IMR-90 (cell line): ENCODE results near the gene CDA. TPM values are rescaled to one million over a fixed set of nuclear protein-coding genes. Genes with fewer than 3 reads are reported as not detected.

Experiments used
- ATAC-seq: fragments of 200-7000 bp; cut with Tn5 transposase; 2 replicates; pipeline ENCODE4 v1.9.1; 2020; ENCODE audit warnings: low read depth, mild to moderate bottlenecking, moderate library complexity
- BruUV-seq: library from RNA; stranded (reverse); fragments of 400-500 nt; replicated peaks from 2 replicates; lab custom pipeline; 2021; lab: Mats Ljungman, UMichigan
- CTCF ChIA-PET: fragments of 300-600 bp; formaldehyde crosslinking; extraction: SDS; loops from one replicate; lab custom pipeline; 2021; ENCODE audit warnings: antibody characterized with exemption; lab: Yijun Ruan, JAX
- POLR2A ChIA-PET: fragments of 300-600 bp; sonication (Branson Sonifier 250); formaldehyde crosslinking; loops from one replicate; lab custom pipeline; 2022; ENCODE audit warnings: antibody characterized with exemption; ENCODE audit not compliant: unreplicated experiment; lab: Charles Lee
- DNase-seq: peaks from one replicate; pipeline ENCODE4 v3.0.0; 2013
- H2AFZ ChIP-seq: replicated peaks from 2 replicates; pipeline ENCODE3; 2013; ENCODE audit warnings: low read length, mild to moderate bottlenecking; ENCODE audit not compliant: poor library complexity
- H2AK5ac ChIP-seq: 2 replicates; pipeline ENCODE4 v1.6.1; 2013; ENCODE audit warnings: low read depth, low read length, inconsistent platforms
- H2AK9ac ChIP-seq: replicated peaks from 2 replicates; pipeline ENCODE3; 2013; ENCODE audit warnings: mild to moderate bottlenecking, low read depth, low read length, moderate library complexity; ENCODE audit not compliant: poor library complexity
- H2BK120ac ChIP-seq: 2 replicates; pipeline ENCODE4 v1.6.1; 2013; ENCODE audit warnings: low read depth, low read length, inconsistent platforms
- H2BK15ac ChIP-seq: 3 replicates; pipeline ENCODE4 v1.6.1; 2013; ENCODE audit warnings: low read depth, low read length, inconsistent platforms
- H2BK20ac ChIP-seq: 2 replicates; pipeline ENCODE4 v1.6.1; 2013; ENCODE audit warnings: low read depth, mild to moderate bottlenecking, inconsistent platforms, low read length, moderate library complexity
- H2BK5ac ChIP-seq: 2 replicates; pipeline ENCODE4 v1.6.1; 2013; ENCODE audit warnings: mild to moderate bottlenecking, low read depth, low read length, inconsistent platforms; ENCODE audit not compliant: poor library complexity, severe bottlenecking
- H3K14ac ChIP-seq: replicated peaks from 2 replicates; pipeline ENCODE4 v1.6.1; 2013; ENCODE audit warnings: low read depth, low read length, inconsistent platforms
- H3K18ac ChIP-seq: 2 replicates; pipeline ENCODE4 v1.6.1; 2013; ENCODE audit warnings: low read depth, low read length, control low read depth
- H3K23ac ChIP-seq: 2 replicates; pipeline ENCODE4 v1.6.1; 2013; ENCODE audit warnings: low read depth, low read length, inconsistent platforms
- H3K27ac ChIP-seq: 2 replicates; pipeline ENCODE4 v1.5.1; 2013; ENCODE audit warnings: mild to moderate bottlenecking, control low read depth, low read length; ENCODE audit not compliant: insufficient read depth
- H3K27me3 ChIP-seq: 2 replicates; pipeline ENCODE4 v1.6.1; 2013; ENCODE audit warnings: low read length; ENCODE audit not compliant: control insufficient read depth, insufficient read depth
- H3K36me3 ChIP-seq: 2 replicates; pipeline ENCODE4 v1.6.1; 2013; ENCODE audit warnings: low read length, mixed read lengths; ENCODE audit not compliant: control insufficient read depth, insufficient read depth
- H3K4ac ChIP-seq: 2 replicates; pipeline ENCODE4 v1.6.1; 2013; ENCODE audit warnings: low read depth, low read length, inconsistent platforms
- H3K4me1 ChIP-seq: 2 replicates; pipeline ENCODE4 v1.6.1; 2013; ENCODE audit warnings: low read length, mixed read lengths; ENCODE audit not compliant: control insufficient read depth, insufficient read depth
- H3K4me2 ChIP-seq: 2 replicates; pipeline ENCODE4 v1.6.1; 2013; ENCODE audit warnings: low read depth, mild to moderate bottlenecking, control low read depth, low read length, moderate library complexity
- H3K4me3 ChIP-seq: 2 replicates; pipeline ENCODE4 v1.5.1; 2013; ENCODE audit warnings: low read depth, mild to moderate bottlenecking, control low read depth, low read length, moderate library complexity; ENCODE audit not compliant: insufficient read depth
- H3K56ac ChIP-seq: 2 replicates; pipeline ENCODE4 v1.6.1; 2013; ENCODE audit warnings: low read length, inconsistent platforms; ENCODE audit not compliant: insufficient read depth; ENCODE audit errors: extremely low read depth
- H3K79me1 ChIP-seq, 2 experiments: 2 replicates each; pipeline ENCODE4 v1.6.1; 2013; ENCODE audit warnings: low read length in 2 of 2, inconsistent platforms in 1 of 2, low read depth in 1 of 2
- H3K9ac ChIP-seq: 2 replicates; pipeline ENCODE4 v1.6.1; 2013; ENCODE audit warnings: low read depth, low read length, control low read depth
- H3K9me1 ChIP-seq: 2 replicates; pipeline ENCODE4 v1.6.1; 2013; ENCODE audit warnings: low read length, inconsistent platforms; ENCODE audit not compliant: insufficient read depth
- H3K9me3 ChIP-seq: 2 replicates; pipeline ENCODE4 v1.6.1; 2013; ENCODE audit warnings: low read length; ENCODE audit not compliant: control insufficient read depth, insufficient read depth
- H4K20me1 ChIP-seq: 2 replicates; pipeline ENCODE4 v1.6.1; 2013; ENCODE audit warnings: low read length, inconsistent platforms; ENCODE audit not compliant: insufficient read depth
- H4K5ac ChIP-seq: 2 replicates; pipeline ENCODE4 v1.6.1; 2013; ENCODE audit warnings: mild to moderate bottlenecking, low read depth, low read length, control low read depth
- H4K8ac ChIP-seq, 2 experiments: 2 replicates each; pipeline ENCODE4 v1.6.1; 2013; ENCODE audit warnings: low read depth in 2 of 2, low read length in 2 of 2, control low read depth in 1 of 2, inconsistent platforms in 1 of 2
- H4K91ac ChIP-seq: 2 replicates; pipeline ENCODE4 v1.6.1; 2013; ENCODE audit warnings: low read depth, low read length, inconsistent platforms; ENCODE audit not compliant: insufficient read depth
- BHLHE40 ChIP-seq: fragments of 150-350 bp; IDR thresholded peaks from 2 replicates; pipeline ENCODE4 v1.6.1; 2016; ENCODE audit warnings: mild to moderate bottlenecking, low read depth, low read length
- CEBPB ChIP-seq: IDR thresholded peaks from 2 replicates; pipeline ENCODE4 v1.6.1; 2012; ENCODE audit warnings: low read depth, low read length, improper control_type of control experiment
- CHD1 ChIP-seq: IDR thresholded peaks from 2 replicates; pipeline ENCODE4 v1.6.1; 2012; ENCODE audit warnings: low read depth, low read length, improper control_type of control experiment
- ELK1 ChIP-seq: fragments of 150-350 bp; IDR thresholded peaks from 2 replicates; pipeline ENCODE4 v1.6.1; 2016; ENCODE audit warnings: low read depth, mild to moderate bottlenecking, low read length, moderate library complexity, borderline replicate concordance
- FOS ChIP-seq: fragments of 150-350 bp; IDR thresholded peaks from 2 replicates; pipeline ENCODE4 v1.6.1; 2016; ENCODE audit warnings: low read depth, low read length
- MAFK ChIP-seq: IDR thresholded peaks from 2 replicates; pipeline ENCODE4 v1.6.1; 2012; ENCODE audit warnings: low read depth, low read length, improper control_type of control experiment
- MXI1 ChIP-seq: IDR thresholded peaks from 2 replicates; pipeline ENCODE4 v1.6.1; 2012; ENCODE audit warnings: low read depth, mild to moderate bottlenecking, low read length, moderate library complexity, borderline replicate concordance
- NFE2L2 ChIP-seq: fragments of 150-350 bp; IDR thresholded peaks from 2 replicates; pipeline ENCODE4 v1.6.1; 2016; ENCODE audit warnings: low read depth, mild to moderate bottlenecking, low read length
- POLR2A ChIP-seq: IDR thresholded peaks from 2 replicates; pipeline ENCODE4 v1.6.1; 2012; ENCODE audit warnings: mild to moderate bottlenecking, low read depth, low read length
- RAD21 ChIP-seq: IDR thresholded peaks from 2 replicates; pipeline ENCODE4 v1.6.1; 2012; ENCODE audit warnings: low read length, improper control_type of control experiment
- RCOR1 ChIP-seq: IDR thresholded peaks from 2 replicates; pipeline ENCODE4 v1.6.1; 2012; ENCODE audit warnings: mild to moderate bottlenecking, low read length, improper control_type of control experiment; ENCODE audit not compliant: insufficient replicate concordance
- RFX5 ChIP-seq: IDR thresholded peaks from 2 replicates; pipeline ENCODE4 v1.8.0; 2012; ENCODE audit warnings: low read depth, mild to moderate bottlenecking, low read length, moderate library complexity
- SMC3 ChIP-seq: fragments of 150-350 bp; IDR thresholded peaks from 2 replicates; pipeline ENCODE4 v1.6.1; 2016; ENCODE audit warnings: low read depth, mild to moderate bottlenecking, antibody characterized with exemption, low read length, moderate library complexity
- WGBS, 2 experiments: methylation state at CpG; one replicate each; pipeline versions ENCODE4 v1.1.5 to v1.1.7; 2013; ENCODE audit warnings: missing lambda C conversion rate in 2 of 2; ENCODE audit not compliant: insufficient read length in 1 of 2; ENCODE audit errors: extremely low coverage in 2 of 2; 5-methylcytosine and 5-hydroxymethylcytosine counted together
- dilution Hi-C: fragments of 300-500 bp; cut with HindIII; formaldehyde crosslinking; loops from one replicate; pipeline ENCODE4 v1.14.3; 2018; ENCODE audit warnings: low sequenced_read_pairs; ENCODE audit not compliant: unreplicated experiment
- in situ Hi-C: fragments of 300-500 bp; cut with MboI; formaldehyde crosslinking; loops from 3 replicates; pipeline ENCODE4 v1.14.3; 2019; ENCODE audit warnings: low sequenced_read_pairs, inconsistent platforms, mixed read lengths
- intact Hi-C: fragments of 100-400 bp; cut with micrococcal nuclease; formaldehyde crosslinking; loops from 2 replicates; pipeline ENCODE4 v1.10.0; 2022
- polyA plus RNA-seq, 3 experiments: library from polyadenylated mRNA; depleted of rRNA; stranded (reverse); fragments of >200 nt; gene quantifications; 2 replicates each; pipeline ENCODE4 v1.2.3, GENCODE V29; 2012; ENCODE audit warnings: low replicate concordance in 1 of 3
- total RNA-seq: library from RNA; depleted of rRNA; stranded (reverse); fragments of >200 nt; gene quantifications from 2 replicates; pipeline ENCODE4 v1.2.3, GENCODE V29; 2012
- TF ChIP-seq, protein P1 (sequence below): conservative IDR thresholded peaks from 2 replicates; pipeline ENCODE4 v1.5.1; 2012; ENCODE audit warnings: mild to moderate bottlenecking, low read depth, low read length, improper control_type of control experiment

CDA gene
- total and polyA plus RNA-seq, 2 of the 4 experiments (the other 2 are of a cell fraction): 0.90 to 9.4 TPM

DNA sequence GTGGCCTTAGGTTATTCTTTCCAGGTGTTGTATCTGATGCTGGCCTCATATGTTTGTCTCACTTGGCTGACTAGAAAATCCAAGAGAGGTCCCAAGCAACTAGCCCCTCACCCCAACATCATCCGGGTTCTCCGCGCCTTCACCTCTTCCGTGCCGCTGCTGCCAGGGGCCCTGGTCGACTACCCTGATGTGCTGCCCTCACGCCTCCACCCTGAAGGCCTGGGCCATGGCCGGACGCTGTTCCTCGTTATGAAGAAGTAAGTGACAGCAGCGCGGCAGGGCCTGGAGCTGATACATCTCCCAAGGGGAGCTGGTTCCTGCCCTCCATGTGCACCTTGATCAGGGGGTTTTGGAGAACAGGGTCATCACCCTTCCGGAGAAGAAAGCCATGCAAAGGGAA, 55.5 kb downstream of the CDA start:
- Histone ChIP-seq H3K23ac (no peak overlapping the region), H4K91ac (no peak overlapping the region), H3K9me1 (no peaks in the 10 kb centered on the region), H2BK15ac (no peak overlapping the region), H3K18ac (no peak overlapping the region), H3K4ac (no peak overlapping the region), H2AK9ac (no peak overlapping the region), H3K4me2 (no peak overlapping the region), H3K9me3 (no peaks in the 10 kb centered on the region), H3K9ac (no peak overlapping the region), H2AFZ (no peak overlapping the region), H2BK20ac (no peak overlapping the region), H3K27ac (no peak overlapping the region), H4K8ac (no peak overlapping the region), H4K20me1 (peaks cover 5% of the 10 kb centered on the region; the same call in 1 of the 2 replicates), H3K79me1 (no peaks in the 10 kb centered on the region; a peak in 1 of 4 replicates), H3K27me3 (no peaks in the 10 kb centered on the region), H2AK5ac (no peak overlapping the region), H2BK120ac (no peak overlapping the region), H2BK5ac (no peak overlapping the region), H3K36me3 (peaks cover 50% of the 10 kb centered on the region), H3K4me1 (no peaks in the 10 kb centered on the region), H3K56ac (no peak overlapping the region), H3K14ac (no peak overlapping the region), H4K5ac (no peak overlapping the region), H3K4me3 (no peak overlapping the region)
- no peak for ATAC-seq
- dilution Hi-C loops: no loop called here
- no peak for TF ChIP-seq POLR2A
- no peak for TF ChIP-seq RAD21
- no peak for TF ChIP-seq NFE2L2
- TF ChIP-seq ELK1: no peak
- no peak for TF ChIP-seq RCOR1
- TF ChIP-seq, protein P1, sequence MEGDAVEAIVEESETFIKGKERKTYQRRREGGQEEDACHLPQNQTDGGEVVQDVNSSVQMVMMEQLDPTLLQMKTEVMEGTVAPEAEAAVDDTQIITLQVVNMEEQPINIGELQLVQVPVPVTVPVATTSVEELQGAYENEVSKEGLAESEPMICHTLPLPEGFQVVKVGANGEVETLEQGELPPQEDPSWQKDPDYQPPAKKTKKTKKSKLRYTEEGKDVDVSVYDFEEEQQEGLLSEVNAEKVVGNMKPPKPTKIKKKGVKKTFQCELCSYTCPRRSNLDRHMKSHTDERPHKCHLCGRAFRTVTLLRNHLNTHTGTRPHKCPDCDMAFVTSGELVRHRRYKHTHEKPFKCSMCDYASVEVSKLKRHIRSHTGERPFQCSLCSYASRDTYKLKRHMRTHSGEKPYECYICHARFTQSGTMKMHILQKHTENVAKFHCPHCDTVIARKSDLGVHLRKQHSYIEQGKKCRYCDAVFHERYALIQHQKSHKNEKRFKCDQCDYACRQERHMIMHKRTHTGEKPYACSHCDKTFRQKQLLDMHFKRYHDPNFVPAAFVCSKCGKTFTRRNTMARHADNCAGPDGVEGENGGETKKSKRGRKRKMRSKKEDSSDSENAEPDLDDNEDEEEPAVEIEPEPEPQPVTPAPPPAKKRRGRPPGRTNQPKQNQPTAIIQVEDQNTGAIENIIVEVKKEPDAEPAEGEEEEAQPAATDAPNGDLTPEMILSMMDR: no peak
- no peak for TF ChIP-seq BHLHE40
- TF ChIP-seq MAFK: no peak
- TF ChIP-seq FOS: no peak
- TF ChIP-seq RFX5: no peak
- TF ChIP-seq CEBPB: no peak
- TF ChIP-seq CHD1: no peak
- TF ChIP-seq SMC3: no peak
- TF ChIP-seq MXI1: no peak
- no TSS peak for BruUV-seq
- in situ Hi-C loops: loop anchor here (25.0 kb wide), 1 partner anchor 432 kb away; no protein-coding TSS in a partner anchor
- intact Hi-C loops: loop anchor here (5.0 kb wide), 1 partner anchor 432 kb away; no protein-coding TSS in a partner anchor
- CTCF ChIA-PET: no interaction called here
- DNase-seq: no peak
- POLR2A ChIA-PET: no interaction called here
- WGBS, 2 experiments: no CpG with 5 or more reads among the region's 13 CpGs
